ENCODE measurements around the gene SCAPER.
"Not testable (repeated sequence)": the region's sequence is repeated elsewhere in the genome, so short reads cannot be mapped to it uniquely, and the experiment has no call there.

Gene SCAPER

GRCh38 chr15:76433798-76434400 is 471.2 kb downstream of the SCAPER start:
- no peak overlapping the region for H3K27ac ChIP-seq (ENCODE audit: low read depth in 2 of 2, low read length in 2 of 2)
- no peaks in the 10 kb centered on the region for H3K4me1 ChIP-seq (ENCODE audit: control insufficient read depth in 2 of 2, insufficient read depth in 2 of 2, low read length in 2 of 2)
- no peaks in the 10 kb centered on the region for H3K27me3 ChIP-seq (ENCODE audit: control insufficient read depth in 2 of 2, insufficient read depth in 2 of 2, low read length in 2 of 2)
- H3K36me3 ChIP-seq (ENCODE audit: control insufficient read depth in 2 of 2, insufficient read depth in 2 of 2, low read length in 2 of 2), result no peaks in the 10 kb centered on the region
- H3K9me3 ChIP-seq (ENCODE audit: control insufficient read depth in 2 of 2, low read length in 2 of 2), result no peaks in the 10 kb centered on the region
- H3K4me3 ChIP-seq (ENCODE audit: low read length in 2 of 2), result no peak overlapping the region
- H3K9ac ChIP-seq (ENCODE audit: low read depth in 1 of 2, low read length in 2 of 2), result no peak overlapping the region

DNA sequence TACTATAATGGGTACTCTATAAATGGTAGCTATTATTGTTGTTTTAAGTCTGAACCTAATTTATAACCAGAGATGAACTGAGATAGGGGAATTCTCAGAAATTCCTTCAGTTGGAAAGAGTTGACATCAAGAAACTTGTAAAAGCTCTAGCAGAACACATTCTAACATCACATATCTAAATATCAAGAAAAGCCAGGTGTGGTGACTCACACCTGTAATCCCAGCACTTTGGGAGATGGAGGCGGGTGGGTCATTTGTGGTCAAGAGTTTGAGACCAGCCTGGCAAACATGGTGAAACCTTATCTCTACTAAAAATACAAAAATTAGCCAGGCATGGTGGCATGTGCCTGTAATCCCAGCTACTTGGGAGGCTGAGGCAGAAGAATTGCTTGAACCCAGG is 472.1 kb downstream of the SCAPER start:
- H3K27me3 ChIP-seq (ENCODE audit: control insufficient read depth in 2 of 2, insufficient read depth in 2 of 2, low read length in 2 of 2); H3K4me3 ChIP-seq (ENCODE audit: low read length in 2 of 2); H3K27ac ChIP-seq (ENCODE audit: low read depth in 2 of 2, low read length in 2 of 2); H3K9me3 ChIP-seq (ENCODE audit: control insufficient read depth in 2 of 2, low read length in 2 of 2); H3K9ac ChIP-seq (ENCODE audit: low read depth in 1 of 2, low read length in 2 of 2); H3K36me3 ChIP-seq (ENCODE audit: control insufficient read depth in 2 of 2, insufficient read depth in 2 of 2, low read length in 2 of 2); H3K4me1 ChIP-seq (ENCODE audit: control insufficient read depth in 2 of 2, insufficient read depth in 2 of 2, low read length in 2 of 2): not testable (repeated sequence)

GRCh38 chr15:76432604-76433003 is 472.5 kb downstream of the SCAPER start:
- Histone ChIP-seq H3K27me3 (ENCODE audit: control insufficient read depth in 2 of 2, insufficient read depth in 2 of 2, low read length in 2 of 2) (no peaks in the 10 kb centered on the region), H3K9ac (ENCODE audit: low read depth in 1 of 2, low read length in 2 of 2) (no peak overlapping the region), H3K4me3 (ENCODE audit: low read length in 2 of 2) (no peak overlapping the region), H3K9me3 (ENCODE audit: control insufficient read depth in 2 of 2, low read length in 2 of 2) (no peaks in the 10 kb centered on the region), H3K36me3 (ENCODE audit: control insufficient read depth in 2 of 2, insufficient read depth in 2 of 2, low read length in 2 of 2) (no peaks in the 10 kb centered on the region), H3K27ac (ENCODE audit: low read depth in 2 of 2, low read length in 2 of 2) (no peak overlapping the region), H3K4me1 (ENCODE audit: control insufficient read depth in 2 of 2, insufficient read depth in 2 of 2, low read length in 2 of 2) (no peaks in the 10 kb centered on the region)

GRCh38 chr15:76431971-76432370 is 473.2 kb downstream of the SCAPER start:
- Histone ChIP-seq H3K27me3 (ENCODE audit: control insufficient read depth in 2 of 2, insufficient read depth in 2 of 2, low read length in 2 of 2) (no peaks in the 10 kb centered on the region), H3K9me3 (ENCODE audit: control insufficient read depth in 2 of 2, low read length in 2 of 2) (no peaks in the 10 kb centered on the region), H3K36me3 (ENCODE audit: control insufficient read depth in 2 of 2, insufficient read depth in 2 of 2, low read length in 2 of 2) (no peaks in the 10 kb centered on the region), H3K9ac (ENCODE audit: low read depth in 1 of 2, low read length in 2 of 2) (no peak overlapping the region), H3K4me1 (ENCODE audit: control insufficient read depth in 2 of 2, insufficient read depth in 2 of 2, low read length in 2 of 2) (no peaks in the 10 kb centered on the region), H3K4me3 (ENCODE audit: low read length in 2 of 2) (no peak overlapping the region), H3K27ac (ENCODE audit: low read depth in 2 of 2, low read length in 2 of 2) (no peak overlapping the region)

DNA sequence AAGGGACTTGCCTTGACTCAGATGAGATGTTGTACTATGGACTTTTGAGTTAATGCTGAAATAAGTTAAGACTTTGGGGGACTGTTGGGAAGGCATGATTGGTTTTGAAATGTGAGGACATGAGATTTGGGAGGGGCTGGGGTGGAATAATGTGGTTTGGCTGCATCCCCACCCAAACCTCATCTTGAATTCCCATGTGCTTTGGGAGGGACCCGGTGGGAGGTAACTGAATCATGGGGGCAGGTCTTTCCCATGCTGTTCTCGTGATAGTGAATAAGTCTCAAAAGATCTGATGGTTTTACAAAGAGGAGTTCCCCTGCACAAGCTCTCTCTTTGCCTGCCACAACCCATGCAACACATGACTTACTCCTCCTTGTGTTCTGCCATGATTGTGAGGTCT is 474.4 kb downstream of the SCAPER start:
- H3K36me3 ChIP-seq (ENCODE audit: control insufficient read depth in 2 of 2, insufficient read depth in 2 of 2, low read length in 2 of 2); H3K27ac ChIP-seq (ENCODE audit: low read depth in 2 of 2, low read length in 2 of 2); H3K9ac ChIP-seq (ENCODE audit: low read depth in 1 of 2, low read length in 2 of 2): not testable (repeated sequence)

DNA sequence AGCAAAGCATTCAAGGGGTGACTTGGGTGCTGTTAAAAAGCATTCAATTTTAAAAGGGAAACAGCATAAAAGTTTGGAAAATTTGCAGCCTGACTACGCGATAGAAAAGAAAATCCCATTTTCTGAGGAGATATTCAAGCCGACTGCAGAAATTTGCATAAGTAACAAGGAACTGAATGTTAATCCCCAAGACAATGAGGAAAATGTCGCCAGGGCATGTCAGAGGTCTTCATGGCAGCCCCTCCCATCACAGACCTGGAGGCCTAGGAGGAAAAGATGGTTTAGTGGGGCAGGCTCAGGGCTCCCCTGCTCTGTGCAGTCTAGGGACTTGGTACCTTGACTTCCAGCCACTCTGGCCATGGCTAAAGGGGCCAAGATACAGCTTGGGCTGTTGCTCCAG is 475.5 kb downstream of the SCAPER start:
- Histone ChIP-seq H3K9ac (ENCODE audit: low read depth in 1 of 2, low read length in 2 of 2) (no peak overlapping the region), H3K36me3 (ENCODE audit: control insufficient read depth in 2 of 2, insufficient read depth in 2 of 2, low read length in 2 of 2) (no peaks in the 10 kb centered on the region), H3K27ac (ENCODE audit: low read depth in 2 of 2, low read length in 2 of 2) (no peak overlapping the region), H3K4me3 (ENCODE audit: low read length in 2 of 2) (no peak overlapping the region), H3K4me1 (ENCODE audit: control insufficient read depth in 2 of 2, insufficient read depth in 2 of 2, low read length in 2 of 2) (no peaks in the 10 kb centered on the region), H3K27me3 (ENCODE audit: control insufficient read depth in 2 of 2, insufficient read depth in 2 of 2, low read length in 2 of 2) (no peaks in the 10 kb centered on the region), H3K9me3 (ENCODE audit: control insufficient read depth in 2 of 2, low read length in 2 of 2) (no peaks in the 10 kb centered on the region)

More for the DNA sequence above, 474.4 kb downstream of the SCAPER start:
- not testable (repeated sequence) for H3K9me3 ChIP-seq (ENCODE audit: control insufficient read depth in 2 of 2, low read length in 2 of 2); H3K27me3 ChIP-seq (ENCODE audit: control insufficient read depth in 2 of 2, insufficient read depth in 2 of 2, low read length in 2 of 2); H3K4me1 ChIP-seq (ENCODE audit: control insufficient read depth in 2 of 2, insufficient read depth in 2 of 2, low read length in 2 of 2); H3K4me3 ChIP-seq (ENCODE audit: low read length in 2 of 2)

GRCh38 chr15:76426941-76427340 is 478.2 kb downstream of the SCAPER start:
- Histone ChIP-seq H3K36me3 (ENCODE audit: control insufficient read depth in 2 of 2, insufficient read depth in 2 of 2, low read length in 2 of 2) (no peaks in the 10 kb centered on the region), H3K27ac (ENCODE audit: low read depth in 2 of 2, low read length in 2 of 2) (no peak overlapping the region), H3K9me3 (ENCODE audit: control insufficient read depth in 2 of 2, low read length in 2 of 2) (no peaks in the 10 kb centered on the region), H3K4me3 (ENCODE audit: low read length in 2 of 2) (no peak overlapping the region), H3K9ac (ENCODE audit: low read depth in 1 of 2, low read length in 2 of 2) (no peak overlapping the region), H3K4me1 (ENCODE audit: control insufficient read depth in 2 of 2, insufficient read depth in 2 of 2, low read length in 2 of 2) (no peaks in the 10 kb centered on the region), H3K27me3 (ENCODE audit: control insufficient read depth in 2 of 2, insufficient read depth in 2 of 2, low read length in 2 of 2) (no peaks in the 10 kb centered on the region)

DNA sequence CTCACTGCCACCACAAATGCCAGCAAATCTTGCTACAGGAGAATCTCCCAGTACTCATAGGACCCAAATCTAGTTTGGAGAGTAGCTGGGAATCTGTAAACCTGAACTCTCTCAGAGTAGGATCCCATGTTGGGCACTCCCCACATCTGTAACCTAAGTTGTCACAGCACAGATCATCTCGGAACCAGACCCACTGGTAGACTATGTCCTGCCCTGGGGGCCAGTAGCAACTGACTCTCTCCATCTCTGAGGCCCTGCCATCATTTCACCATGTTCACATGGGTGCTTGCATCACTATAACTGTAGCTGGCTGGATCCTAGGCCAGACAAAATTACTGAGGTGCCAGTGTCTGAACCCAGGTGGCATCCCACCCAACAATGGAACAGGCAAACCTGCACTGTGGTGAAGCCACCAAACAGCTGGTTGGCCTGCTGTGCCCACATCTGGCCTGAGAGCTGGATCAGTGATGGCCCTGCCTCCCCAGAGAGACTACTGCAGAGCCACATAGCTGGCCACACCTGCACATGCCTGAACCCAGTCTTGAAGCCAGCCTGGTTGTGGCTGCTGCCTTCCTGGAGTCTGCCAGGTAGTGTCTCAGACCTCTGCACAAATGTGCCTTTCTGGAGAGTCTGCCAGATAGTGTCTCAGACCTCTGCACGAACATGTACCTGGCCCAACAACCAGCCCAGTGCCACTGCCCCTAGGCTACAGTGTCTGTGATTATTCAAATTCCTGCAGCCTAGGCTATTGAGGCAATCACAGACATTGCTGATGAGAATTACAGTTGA is 486.6 kb downstream of the SCAPER start:
- Histone ChIP-seq H3K36me3 (ENCODE audit: control insufficient read depth in 2 of 2, insufficient read depth in 2 of 2, low read length in 2 of 2) (no peaks in the 10 kb centered on the region), H3K27ac (ENCODE audit: low read depth in 2 of 2, low read length in 2 of 2) (no peak overlapping the region)

GRCh38 chr15:76401285-76401684 is 503.9 kb downstream of the SCAPER start:
- H3K4me1 ChIP-seq (ENCODE audit: control insufficient read depth in 2 of 2, insufficient read depth in 2 of 2, low read length in 2 of 2), result no peaks in the 10 kb centered on the region
- H3K36me3 ChIP-seq (ENCODE audit: control insufficient read depth in 2 of 2, insufficient read depth in 2 of 2, low read length in 2 of 2), result peaks cover 0 to 7% of the 10 kb centered on the region in 2 donors
- H3K9ac ChIP-seq (ENCODE audit: low read depth in 1 of 2, low read length in 2 of 2), result no peak overlapping the region
- H3K27ac ChIP-seq (ENCODE audit: low read depth in 2 of 2, low read length in 2 of 2), result no peak overlapping the region
- no peaks in the 10 kb centered on the region for H3K27me3 ChIP-seq (ENCODE audit: control insufficient read depth in 2 of 2, insufficient read depth in 2 of 2, low read length in 2 of 2)
- H3K9me3 ChIP-seq (ENCODE audit: control insufficient read depth in 2 of 2, low read length in 2 of 2), result no peaks in the 10 kb centered on the region
- H3K4me3 ChIP-seq (ENCODE audit: low read length in 2 of 2), result no peak overlapping the region

More for the DNA sequence above, 486.6 kb downstream of the SCAPER start:
- Histone ChIP-seq H3K9me3 (ENCODE audit: control insufficient read depth in 2 of 2, low read length in 2 of 2) (no peaks in the 10 kb centered on the region), H3K27me3 (ENCODE audit: control insufficient read depth in 2 of 2, insufficient read depth in 2 of 2, low read length in 2 of 2) (no peaks in the 10 kb centered on the region), H3K4me3 (ENCODE audit: low read length in 2 of 2) (no peak overlapping the region), H3K4me1 (ENCODE audit: control insufficient read depth in 2 of 2, insufficient read depth in 2 of 2, low read length in 2 of 2) (no peaks in the 10 kb centered on the region), H3K9ac (ENCODE audit: low read depth in 1 of 2, low read length in 2 of 2) (no peak overlapping the region)

GRCh38 chr15:76398317-76399104 is 506.6 kb downstream of the SCAPER start:
- no peak overlapping the region for H3K4me3 ChIP-seq (ENCODE audit: low read length in 2 of 2)
- H3K36me3 ChIP-seq (ENCODE audit: control insufficient read depth in 2 of 2, insufficient read depth in 2 of 2, low read length in 2 of 2), result peaks cover 0 to 7% of the 10 kb centered on the region in 2 donors
- H3K9ac ChIP-seq (ENCODE audit: low read depth in 1 of 2, low read length in 2 of 2), result no peak overlapping the region
- no peaks in the 10 kb centered on the region for H3K27me3 ChIP-seq (ENCODE audit: control insufficient read depth in 2 of 2, insufficient read depth in 2 of 2, low read length in 2 of 2)
- no peaks in the 10 kb centered on the region for H3K9me3 ChIP-seq (ENCODE audit: control insufficient read depth in 2 of 2, low read length in 2 of 2)
- no peaks in the 10 kb centered on the region for H3K4me1 ChIP-seq (ENCODE audit: control insufficient read depth in 2 of 2, insufficient read depth in 2 of 2, low read length in 2 of 2)
- H3K27ac ChIP-seq (ENCODE audit: low read depth in 2 of 2, low read length in 2 of 2), result no peak overlapping the region
